ENCODE measurements around the gene MAEA.

The MAEA gene

DNA sequence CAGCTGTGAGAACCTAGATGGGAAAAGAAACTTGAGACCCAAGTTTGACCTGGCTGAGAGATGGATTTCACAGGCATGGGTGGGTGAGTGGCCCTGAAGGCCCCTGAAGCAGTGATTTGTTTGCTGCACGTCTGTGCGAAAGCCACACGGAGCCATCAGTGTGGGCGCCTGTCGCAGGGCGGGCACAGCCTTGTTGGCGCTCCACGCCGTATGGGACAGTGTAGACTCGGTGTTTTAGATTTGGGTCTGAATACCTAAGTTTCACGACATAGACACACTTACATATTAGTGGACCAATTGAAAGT is 35.4 kb downstream of the MAEA start:
- TF ChIP-seq, protein P1, sequence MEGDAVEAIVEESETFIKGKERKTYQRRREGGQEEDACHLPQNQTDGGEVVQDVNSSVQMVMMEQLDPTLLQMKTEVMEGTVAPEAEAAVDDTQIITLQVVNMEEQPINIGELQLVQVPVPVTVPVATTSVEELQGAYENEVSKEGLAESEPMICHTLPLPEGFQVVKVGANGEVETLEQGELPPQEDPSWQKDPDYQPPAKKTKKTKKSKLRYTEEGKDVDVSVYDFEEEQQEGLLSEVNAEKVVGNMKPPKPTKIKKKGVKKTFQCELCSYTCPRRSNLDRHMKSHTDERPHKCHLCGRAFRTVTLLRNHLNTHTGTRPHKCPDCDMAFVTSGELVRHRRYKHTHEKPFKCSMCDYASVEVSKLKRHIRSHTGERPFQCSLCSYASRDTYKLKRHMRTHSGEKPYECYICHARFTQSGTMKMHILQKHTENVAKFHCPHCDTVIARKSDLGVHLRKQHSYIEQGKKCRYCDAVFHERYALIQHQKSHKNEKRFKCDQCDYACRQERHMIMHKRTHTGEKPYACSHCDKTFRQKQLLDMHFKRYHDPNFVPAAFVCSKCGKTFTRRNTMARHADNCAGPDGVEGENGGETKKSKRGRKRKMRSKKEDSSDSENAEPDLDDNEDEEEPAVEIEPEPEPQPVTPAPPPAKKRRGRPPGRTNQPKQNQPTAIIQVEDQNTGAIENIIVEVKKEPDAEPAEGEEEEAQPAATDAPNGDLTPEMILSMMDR (IDR thresholded peaks at IDR 0.05), result no peak

DNA sequence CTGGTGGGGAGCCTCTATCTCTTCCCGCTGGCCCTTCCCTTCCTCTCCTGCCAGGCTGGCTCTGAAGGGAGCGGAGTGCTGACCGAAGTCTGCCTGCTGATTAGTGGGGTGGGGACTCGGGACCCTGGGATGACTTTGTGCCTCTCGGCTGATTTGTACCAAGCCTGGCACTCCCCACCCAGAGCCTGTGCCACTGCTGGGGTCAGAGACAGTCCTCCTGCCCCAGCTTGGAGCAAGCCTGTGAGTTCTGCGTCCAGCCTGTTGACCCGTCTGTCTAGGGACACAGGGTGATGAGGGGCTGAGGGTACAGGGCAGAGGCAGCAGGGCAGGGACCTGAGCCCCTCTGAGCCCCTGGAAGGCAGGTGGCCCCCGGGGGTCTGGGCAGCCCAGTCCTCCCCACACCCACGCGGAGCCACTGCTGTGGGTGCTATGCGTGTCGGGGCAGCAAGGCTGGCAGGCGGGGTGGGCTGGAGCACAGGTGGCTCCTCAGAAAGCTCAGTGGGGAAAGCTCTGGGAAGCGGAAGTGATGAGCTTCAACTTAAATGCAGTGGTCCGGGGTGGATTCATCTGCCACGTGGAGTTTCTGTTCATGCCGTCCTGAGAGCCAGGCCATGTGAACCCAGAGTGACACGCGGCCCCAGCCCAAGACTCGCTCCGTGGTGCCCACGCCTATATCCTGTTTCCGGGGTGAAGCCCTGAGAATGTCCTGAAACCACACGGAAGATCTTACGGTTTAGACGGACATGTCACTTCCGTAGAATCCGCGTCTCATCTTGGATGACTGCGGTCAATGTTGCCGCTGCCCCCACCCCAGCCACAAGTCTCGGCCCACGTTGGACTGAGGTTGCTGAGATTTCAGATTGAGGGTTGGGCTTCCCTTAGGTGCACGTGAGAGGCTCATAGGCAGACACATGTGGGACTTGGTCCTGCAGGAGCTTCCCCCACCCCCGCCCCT is 36.3 kb downstream of the MAEA start:
- TF ChIP-seq, protein P1 (IDR thresholded peaks at IDR 0.05), result no peak

DNA sequence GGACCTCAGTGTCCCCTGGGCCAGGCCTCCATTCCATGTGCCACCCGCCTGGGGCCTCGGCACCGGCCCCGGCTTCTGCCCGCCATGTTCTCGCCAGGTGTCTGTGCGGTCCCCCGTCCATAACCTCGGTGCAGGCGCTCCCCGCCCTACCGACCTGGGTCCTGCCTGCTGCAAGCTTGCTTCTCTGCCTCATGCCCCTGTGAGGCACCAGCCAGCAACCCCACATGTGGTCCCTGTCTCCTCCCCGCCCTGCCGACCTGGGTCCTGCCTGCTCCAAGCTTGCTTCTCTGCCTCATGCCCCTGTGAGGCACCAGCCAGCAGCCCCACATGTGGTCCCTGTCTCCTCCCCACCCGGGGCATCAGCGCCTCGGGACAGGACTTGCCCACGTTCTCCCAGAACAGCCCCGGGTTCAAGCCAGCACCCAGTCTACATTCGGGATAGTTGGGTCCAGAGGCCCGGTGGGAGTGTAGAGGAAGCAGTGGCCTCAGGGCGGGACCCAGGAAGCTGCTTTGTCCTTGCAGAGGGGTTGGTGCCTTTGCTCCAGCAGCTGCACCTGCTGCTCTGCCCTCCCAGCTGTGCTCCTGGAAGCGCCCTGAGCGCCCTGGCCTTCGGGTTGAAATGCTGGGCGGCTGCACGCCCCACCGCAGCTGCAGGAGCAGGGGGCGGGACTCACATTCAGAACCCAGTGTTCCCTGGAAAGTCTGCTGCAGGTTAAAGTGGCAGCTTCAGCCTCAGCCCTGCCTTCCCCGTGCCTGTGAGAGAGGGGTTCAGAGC is 37.2 kb downstream of the MAEA start:
- TF ChIP-seq, protein P1 (IDR thresholded peaks at IDR 0.05), result no peak

DNA sequence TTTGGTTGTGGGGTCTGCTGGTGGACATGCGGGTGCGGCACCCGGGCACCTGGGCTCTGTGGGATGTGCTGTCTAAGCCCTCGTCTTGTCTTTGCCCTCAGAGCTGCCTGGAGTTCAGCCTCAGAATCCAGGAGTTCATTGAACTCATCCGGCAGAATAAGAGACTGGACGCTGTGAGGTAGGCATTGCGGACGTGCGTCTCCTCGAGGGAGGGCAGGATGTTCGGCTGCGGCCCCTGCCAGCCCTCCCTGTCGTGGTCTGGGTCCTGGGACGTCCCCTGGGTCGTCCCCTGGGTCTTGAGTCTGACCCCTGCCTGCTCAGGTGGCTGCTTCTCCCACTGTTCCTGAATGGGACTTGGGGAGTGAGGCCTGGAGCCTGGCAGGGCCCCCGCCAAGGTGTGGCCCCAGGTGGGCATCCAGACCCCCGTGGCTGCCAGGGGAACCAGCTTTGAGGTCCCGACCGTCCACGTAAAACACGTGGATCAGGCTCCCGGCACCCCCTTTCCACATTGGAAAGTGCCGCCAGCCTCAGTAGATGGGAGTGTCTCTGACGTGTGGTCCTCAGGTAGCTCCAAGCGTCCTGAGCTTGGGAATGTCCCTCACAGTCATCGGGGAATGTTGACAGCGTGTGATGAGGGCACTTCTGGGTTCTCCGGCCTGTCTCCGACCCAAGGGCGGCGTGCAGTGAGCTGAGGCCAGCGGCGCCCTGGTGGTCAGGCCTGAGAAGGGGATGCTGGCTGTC is 38.0 kb downstream of the MAEA start:
- TF ChIP-seq, protein P1 (IDR thresholded peaks at IDR 0.05), result no peak

DNA sequence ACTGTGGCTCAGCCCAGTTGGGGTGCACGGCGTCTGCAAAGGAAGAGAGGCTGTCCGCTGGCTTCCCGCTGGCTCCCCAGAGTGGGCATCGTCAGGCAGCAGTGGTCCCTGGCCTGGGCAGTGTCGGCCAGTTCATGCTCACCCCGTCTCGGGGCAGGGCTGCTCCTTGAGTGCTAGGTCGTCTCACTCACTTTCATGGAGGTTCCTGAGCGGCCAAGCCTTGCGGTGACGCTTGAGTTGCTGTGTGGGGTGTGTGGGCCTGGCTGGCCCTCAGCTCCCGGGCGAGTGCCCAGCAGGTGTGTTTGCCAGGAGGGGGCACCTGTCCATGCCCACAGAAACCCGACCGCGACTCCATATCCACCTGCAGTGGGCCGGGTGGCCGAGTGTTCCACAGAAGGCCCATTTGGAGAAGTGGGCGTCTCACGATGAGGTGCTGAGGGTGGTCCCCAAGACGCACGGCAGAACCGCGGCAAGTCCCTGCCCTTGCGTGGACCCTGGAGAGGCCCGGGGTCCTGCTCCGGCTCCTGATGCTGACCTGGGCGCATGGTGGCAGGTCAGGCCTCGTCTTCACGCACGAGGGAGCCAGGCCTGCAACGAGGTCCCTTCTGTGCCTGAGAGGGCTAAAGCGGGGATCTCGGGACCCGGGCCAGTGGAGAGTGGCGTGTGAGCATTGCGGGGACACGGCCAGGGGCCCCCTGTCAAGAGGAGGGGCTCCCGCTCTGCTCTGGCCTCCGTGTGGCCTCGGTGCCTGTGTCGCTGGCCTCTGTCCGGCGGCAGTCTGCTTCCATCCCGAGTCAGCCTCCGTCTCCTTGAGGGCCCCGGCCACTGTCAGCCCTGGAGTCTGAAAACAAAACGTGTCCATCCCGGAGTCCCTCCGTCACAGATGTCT is 38.8 kb downstream of the MAEA start:
- TF ChIP-seq, protein P1 (IDR thresholded peaks at IDR 0.05), result no peak

DNA sequence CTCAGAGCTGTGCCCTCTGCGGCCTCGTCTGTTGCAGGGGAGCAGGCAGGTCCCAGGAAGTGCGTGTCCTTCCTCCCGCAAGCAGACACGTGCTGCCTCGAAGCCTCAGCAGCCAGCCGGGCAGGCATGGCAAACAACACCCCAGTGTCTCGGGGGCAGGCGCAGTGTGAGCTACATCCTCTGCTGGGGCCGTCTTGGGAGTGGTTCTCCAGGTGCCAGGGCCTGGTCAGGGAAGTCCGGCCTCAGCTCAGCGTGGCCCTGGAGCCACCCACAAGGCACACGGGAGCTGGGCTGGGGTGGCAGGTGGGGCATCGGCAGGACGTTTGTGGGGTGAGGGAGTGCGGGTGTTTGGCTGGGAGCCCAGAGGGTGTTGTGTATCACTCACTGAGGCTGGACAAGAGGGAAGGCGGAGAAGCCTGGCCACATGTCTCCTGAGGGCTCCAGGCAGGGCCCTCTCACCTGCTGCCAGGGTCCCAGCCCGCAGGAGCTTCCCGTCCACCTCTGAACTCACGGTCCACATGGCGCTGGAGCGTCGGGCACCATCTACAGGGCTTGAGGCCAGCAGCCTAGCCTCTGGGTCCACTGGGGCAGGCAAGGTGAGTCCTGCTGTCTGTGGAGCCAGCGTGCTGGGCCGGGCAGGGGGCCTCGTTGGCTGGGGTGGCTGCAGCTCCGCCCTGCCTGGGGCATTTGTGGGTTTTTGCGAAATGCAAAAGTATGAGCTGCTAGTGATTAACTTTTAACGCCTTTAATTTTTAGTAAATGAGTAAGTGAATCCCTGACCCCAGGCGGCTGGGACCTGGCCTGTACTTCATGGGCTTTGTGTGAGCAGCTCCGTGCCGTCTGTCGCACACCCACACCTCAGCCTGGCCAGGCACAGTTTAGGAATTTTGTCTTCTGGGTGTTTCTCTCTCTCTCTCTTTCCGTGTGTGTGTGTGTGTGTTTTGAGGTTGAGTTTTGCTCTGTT is 40.0 kb downstream of the MAEA start:
- TF ChIP-seq, protein P1 (IDR thresholded peaks at IDR 0.05), result no peak
